A549 (cell line): ENCODE measurements around the gene CHMP6. TPM values are rescaled to one million over a fixed set of nuclear protein-coding genes. Genes with fewer than 3 reads are reported as not detected.
"Not testable (repeated sequence)": the region's sequence is repeated elsewhere in the genome, so short reads cannot be mapped to it uniquely, and the experiment has no call there.

Source experiments
- ATAC-seq, 2 experiments: fragments of 200-7000 bp in 1 of 2; fragments of >200 bp in 1 of 2; cut with Nextera tagmentation in 1 of 2; cut with Tn5 transposase in 1 of 2; 3 replicates each; pipeline versions ENCODE4 v1.8.0 to v1.9.1; 2018 to 2020; ENCODE audit warnings: mild to moderate bottlenecking in 1 of 2, moderate library complexity in 1 of 2
- CTCF ChIA-PET: fragments of 300-600 bp; sonication (Branson Sonifier 250); formaldehyde crosslinking; extraction: SDS; loops from one replicate; lab custom pipeline; 2021; ENCODE audit warnings: antibody characterized with exemption, inconsistent platforms; lab: Yijun Ruan, JAX
- POLR2A ChIA-PET: fragments of 350-600 bp; formaldehyde crosslinking; extraction: SDS; loops from one replicate; lab custom pipeline; 2021; ENCODE audit warnings: antibody characterized with exemption, inconsistent platforms; lab: Yijun Ruan, JAX
- DNase-seq, 2 experiments: peaks; one replicate each; pipeline versions ENCODE4 v3.0.0 to v3.0.0-alpha.2; 2011 to 2016; ENCODE audit warnings: low read depth in 1 of 2, low spot score in 1 of 2
- FAIRE-seq: peaks from 2 replicates; lab custom pipeline; 2011; peaks lifted over from hg19 to GRCh38; lab: Jason Lieb, UNC
- H3K27ac ChIP-seq, 2 experiments: fragments of >200 bp; sonication (Bioruptor Twin); formaldehyde crosslinking; 3 replicates each; pipeline ENCODE4 v1.5.1; 2016 to 2017
- H3K4me1 ChIP-seq: fragments of >200 bp; sonication (Bioruptor Twin); formaldehyde crosslinking; 3 replicates; pipeline ENCODE4 v1.6.1; 2016
- H3K4me2 ChIP-seq: fragments of >200 bp; sonication (Bioruptor Twin); formaldehyde crosslinking; 3 replicates; pipeline ENCODE4 v1.6.1; 2016
- H3K4me3 ChIP-seq: fragments of >200 bp; sonication (Bioruptor Twin); formaldehyde crosslinking; 3 replicates; pipeline ENCODE4 v1.5.1; 2016
- H3K9me3 ChIP-seq: fragments of >200 bp; sonication (Bioruptor Twin); formaldehyde crosslinking; 3 replicates; pipeline ENCODE4 v1.6.1; 2016
- CEBPB ChIP-seq, 2 experiments: fragments of >200 bp in 1 of 2; sonication (Bioruptor Twin) in 1 of 2; formaldehyde crosslinking in 1 of 2; IDR thresholded peaks; 2 replicates each; pipeline ENCODE4 v1.6.1; 2012 to 2016
- CHD2 ChIP-seq: fragments of 150-350 bp; IDR thresholded peaks from 2 replicates; pipeline ENCODE4 v1.6.1; 2014; ENCODE audit warnings: low read length; ENCODE audit not compliant: partially characterized antibody
- EP300 ChIP-seq, 2 experiments: fragments of >200 bp; sonication (Bioruptor Twin); formaldehyde crosslinking; IDR thresholded peaks; 2 replicates in 1 of 2; 3 replicates in 1 of 2; pipeline ENCODE4 v1.6.1; 2016 to 2017
- FOSL2 ChIP-seq, 2 experiments: fragments of 450-650 bp in 1 of 2; fragments of >200 bp in 1 of 2; sonication (Bioruptor Twin) in 1 of 2; formaldehyde crosslinking; IDR thresholded peaks; 2 replicates each; pipeline versions ENCODE4 v1.5.0 to v1.6.1; 2016 to 2020; ENCODE audit warnings: mild to moderate bottlenecking in 1 of 2, moderate library complexity in 1 of 2
- HOXA7 ChIP-seq: fragments of 250-450 bp; sonication (Bioruptor Pico); IDR thresholded peaks from 2 replicates; pipeline ENCODE4 v1.5.0; 2020; ENCODE audit warnings: mild to moderate bottlenecking, moderate library complexity
- HOXB5 ChIP-seq: fragments of 250-450 bp; sonication (Bioruptor Pico); IDR thresholded peaks from 2 replicates; pipeline ENCODE4 v1.5.0; 2020; ENCODE audit warnings: mild to moderate bottlenecking, moderate library complexity
- JUN ChIP-seq, 2 experiments: fragments of >200 bp; sonication (Bioruptor Twin); formaldehyde crosslinking; IDR thresholded peaks; 2 replicates in 1 of 2; 3 replicates in 1 of 2; pipeline ENCODE4 v1.6.1; 2016 to 2017
- KDM5A ChIP-seq: fragments of 200-600 bp; sonication (generic); IDR thresholded peaks from 2 replicates; pipeline ENCODE4 v1.6.1; 2016; ENCODE audit warnings: antibody characterized with exemption, mild to moderate bottlenecking
- NFE2L2 ChIP-seq: fragments of 150-350 bp; conservative IDR thresholded peaks from 2 replicates; pipeline ENCODE4 v1.6.1; 2014; ENCODE audit warnings: low read length
- NR3C1 ChIP-seq: fragments of >200 bp; sonication (Bioruptor Twin); formaldehyde crosslinking; IDR thresholded peaks from 3 replicates; pipeline ENCODE4 v1.6.1; 2017
- POLR2A ChIP-seq: IDR thresholded peaks from 2 replicates; pipeline ENCODE4 v1.6.1; 2012; ENCODE audit warnings: mild to moderate bottlenecking, low read length
- POLR2AphosphoS2 ChIP-seq: conservative IDR thresholded peaks from 2 replicates; pipeline ENCODE4 v1.6.1; 2012; ENCODE audit warnings: low read length, improper control_type of control experiment, inconsistent platforms
- RARB ChIP-seq: fragments of 250-450 bp; sonication (Bioruptor Pico); IDR thresholded peaks from 2 replicates; pipeline ENCODE4 v1.8.0; 2021; ENCODE audit warnings: mild to moderate bottlenecking, moderate library complexity
- TFCP2L1 ChIP-seq: fragments of 250-450 bp; sonication (Bioruptor Pico); IDR thresholded peaks from 2 replicates; pipeline ENCODE4 v1.5.0; 2021; ENCODE audit warnings: mild to moderate bottlenecking
- TP53 ChIP-seq: fragments of 250-450 bp; sonication (Bioruptor Pico); IDR thresholded peaks from 2 replicates; pipeline ENCODE4 v1.5.0; 2021; ENCODE audit warnings: mild to moderate bottlenecking, moderate library complexity
- WGBS: methylation state at CpG from one replicate; pipeline ENCODE4 v1.1.6; 2017; ENCODE audit errors: missing lambda C conversion rate; 5-methylcytosine and 5-hydroxymethylcytosine counted together
- polyA plus RNA-seq, 4 experiments: library from polyadenylated mRNA; depleted of rRNA in 3 of 4; stranded (reverse); fragments of >200 nt; fragmentation: RNase III in 1 of 4; extraction: RNeasy Plus Mini Kit Qiagen cat#74134 plus additional on column Dnase treatment in 1 of 4; gene quantifications; 2 replicates in 3 of 4; 3 replicates in 1 of 4; pipeline ENCODE4 v1.2.3, GENCODE V29; 2011 to 2017
- TF ChIP-seq, protein P1 (sequence below): fragments of >200 bp; sonication (Bioruptor Twin); formaldehyde crosslinking; IDR thresholded peaks from 3 replicates; pipeline ENCODE4 v1.5.1; 2016
- TF ChIP-seq, protein P2 (sequence below): fragments of 250-450 bp; sonication (Bioruptor Pico); IDR thresholded peaks from 2 replicates; pipeline ENCODE4 v1.5.0; 2020; ENCODE audit warnings: low read depth, mild to moderate bottlenecking, moderate library complexity

The CHMP6 gene
- polyA plus RNA-seq, 2 of the 4 experiments (the other 2 are of a cell fraction): 28.9 to 30.8 TPM

DNA sequence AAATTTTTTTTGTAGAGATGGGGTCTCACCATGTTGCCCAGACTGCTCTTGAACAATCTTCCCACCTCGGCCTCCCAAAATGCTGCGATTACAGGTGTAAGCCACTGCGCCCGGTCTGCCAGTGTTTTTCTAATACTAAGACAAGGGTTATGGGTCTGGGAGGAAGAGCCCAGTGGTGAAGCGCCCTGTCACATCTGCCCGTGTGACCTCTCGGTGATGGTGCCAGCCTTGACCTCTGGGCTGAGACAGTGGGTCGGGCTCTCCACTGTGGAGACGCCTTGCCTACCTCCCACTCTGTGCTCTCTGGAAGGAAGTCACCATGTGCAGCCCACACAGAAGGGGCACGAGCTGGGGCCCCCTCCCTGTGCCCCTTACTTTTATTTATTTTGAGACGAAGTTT lies 38.2 kb downstream of the CHMP6 start (continued):
- no peak for TF ChIP-seq TFCP2L1 (CRISPR knock-in tag)
- no peak for TF ChIP-seq RARB (CRISPR knock-in tag)
- TF ChIP-seq CHD2: no peak

DNA sequence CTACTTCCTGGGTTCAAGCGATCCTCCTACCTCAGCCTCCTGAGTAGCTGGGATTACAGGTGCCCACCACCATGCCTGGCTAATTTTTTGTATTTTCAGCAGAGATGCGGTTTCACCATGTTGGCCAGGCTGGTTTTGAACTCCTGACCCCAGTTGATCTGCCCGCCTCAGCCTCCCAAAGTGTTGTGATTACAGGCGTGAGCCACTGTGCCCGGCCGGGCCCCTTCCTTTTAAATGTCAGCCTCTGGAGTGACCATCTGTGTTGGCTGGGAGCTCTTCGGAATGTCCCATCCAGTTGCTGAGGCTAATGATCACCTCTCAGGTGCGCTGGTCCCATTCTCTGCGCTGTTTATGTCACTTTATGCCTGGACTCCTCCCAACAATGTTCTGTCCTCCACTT lies 38.7 kb downstream of the CHMP6 start:
- not testable (repeated sequence) for H3K4me2 ChIP-seq, DNase-seq, H3K27ac ChIP-seq, FAIRE-seq, H3K4me1 ChIP-seq, H3K9me3 ChIP-seq, H3K4me3 ChIP-seq, ATAC-seq
- ChIA-PET CTCF (interaction anchor here (2.0 to 37.9 kb wide), 2 partner anchors 10 to 68 kb away, joined by 8 to 880 read pairs; no protein-coding TSS in a partner anchor), POLR2A (interaction anchor here (1.9 kb wide), 1 partner anchor 64 kb away, joined by 5 read pairs; no protein-coding TSS in a partner anchor)
- WGBS: 92% methylated on average over 9 of the region's 9 CpGs

DNA sequence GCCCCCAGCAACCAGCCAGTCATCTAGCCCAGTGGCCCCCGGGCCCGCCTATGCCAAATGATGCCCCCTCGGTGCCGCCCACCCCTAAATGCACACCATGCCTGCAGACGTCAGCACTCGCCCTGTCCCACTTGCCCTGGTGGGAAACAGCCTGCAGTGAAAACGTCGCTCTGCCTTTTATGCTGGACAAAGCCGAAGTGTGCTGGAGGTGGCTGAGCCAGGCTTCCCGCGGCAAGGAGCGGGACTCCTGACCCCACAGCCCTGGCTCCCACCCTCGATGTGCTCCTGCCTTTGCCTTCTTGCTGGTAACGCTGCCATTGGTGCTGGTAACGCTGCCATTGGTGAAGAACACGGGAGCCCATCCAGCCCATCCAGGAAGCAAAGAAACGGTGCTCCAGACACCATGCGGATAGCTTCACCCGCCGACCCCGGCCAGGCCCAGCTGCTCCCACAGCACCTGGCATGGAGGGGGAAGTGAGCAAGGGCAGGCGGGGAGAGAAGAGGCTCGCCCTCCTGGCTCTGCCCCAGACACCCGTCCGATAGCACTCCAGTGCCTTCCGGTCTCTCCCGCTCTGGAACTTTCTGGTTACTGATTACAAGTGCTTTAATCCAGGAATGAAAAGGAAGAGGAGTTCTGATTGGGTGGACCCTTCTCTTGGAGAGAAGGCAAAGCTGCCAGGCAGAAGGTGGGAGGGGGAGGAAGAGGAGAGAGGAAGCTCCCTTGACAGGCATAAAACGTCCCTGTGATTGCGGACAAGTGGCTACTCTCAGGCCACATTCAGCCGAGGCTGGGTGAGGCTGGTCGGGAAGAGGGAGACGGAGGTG lies 39.3 kb downstream of the CHMP6 start:
- H3K4me3 ChIP-seq: no peak overlapping the region
- H3K27ac ChIP-seq: no peak overlapping the region
- CTCF ChIA-PET: interaction anchor here (1.1 to 37.9 kb wide), 4 partner anchors 9 to 410 kb away, joined by 3 to 880 read pairs (median 6); no protein-coding TSS in a partner anchor
- 0 out of 3 replicates have a peak, but pooled peaks cover 3% of the 10 kb centered on the region for H3K9me3 ChIP-seq
- FAIRE-seq: no peak
- whole genome bisulfite sequencing: 68% methylated on average over 32 of the region's 32 CpGs
- ATAC-seq: no peak
- POLR2A ChIA-PET: interaction anchor here (1.9 kb wide), 1 partner anchor 64 kb away, joined by 5 read pairs; no protein-coding TSS in a partner anchor
- H3K4me2 ChIP-seq: no peak overlapping the region
- no peak for TF ChIP-seq POLR2A
- TF ChIP-seq HOXB5 (CRISPR knock-in tag): no peak
- TF ChIP-seq, protein P1, sequence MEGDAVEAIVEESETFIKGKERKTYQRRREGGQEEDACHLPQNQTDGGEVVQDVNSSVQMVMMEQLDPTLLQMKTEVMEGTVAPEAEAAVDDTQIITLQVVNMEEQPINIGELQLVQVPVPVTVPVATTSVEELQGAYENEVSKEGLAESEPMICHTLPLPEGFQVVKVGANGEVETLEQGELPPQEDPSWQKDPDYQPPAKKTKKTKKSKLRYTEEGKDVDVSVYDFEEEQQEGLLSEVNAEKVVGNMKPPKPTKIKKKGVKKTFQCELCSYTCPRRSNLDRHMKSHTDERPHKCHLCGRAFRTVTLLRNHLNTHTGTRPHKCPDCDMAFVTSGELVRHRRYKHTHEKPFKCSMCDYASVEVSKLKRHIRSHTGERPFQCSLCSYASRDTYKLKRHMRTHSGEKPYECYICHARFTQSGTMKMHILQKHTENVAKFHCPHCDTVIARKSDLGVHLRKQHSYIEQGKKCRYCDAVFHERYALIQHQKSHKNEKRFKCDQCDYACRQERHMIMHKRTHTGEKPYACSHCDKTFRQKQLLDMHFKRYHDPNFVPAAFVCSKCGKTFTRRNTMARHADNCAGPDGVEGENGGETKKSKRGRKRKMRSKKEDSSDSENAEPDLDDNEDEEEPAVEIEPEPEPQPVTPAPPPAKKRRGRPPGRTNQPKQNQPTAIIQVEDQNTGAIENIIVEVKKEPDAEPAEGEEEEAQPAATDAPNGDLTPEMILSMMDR: no peak
- no peak for TF ChIP-seq EP300 (IDR thresholded peaks at IDR 0.05)
- TF ChIP-seq NR3C1: no peak
- TF ChIP-seq JUN (IDR thresholded peaks at IDR 0.05): no peak
- no peak for TF ChIP-seq HOXA7 (CRISPR knock-in tag)
- no peak for TF ChIP-seq TP53 (CRISPR knock-in tag)
- TF ChIP-seq, protein P2, sequence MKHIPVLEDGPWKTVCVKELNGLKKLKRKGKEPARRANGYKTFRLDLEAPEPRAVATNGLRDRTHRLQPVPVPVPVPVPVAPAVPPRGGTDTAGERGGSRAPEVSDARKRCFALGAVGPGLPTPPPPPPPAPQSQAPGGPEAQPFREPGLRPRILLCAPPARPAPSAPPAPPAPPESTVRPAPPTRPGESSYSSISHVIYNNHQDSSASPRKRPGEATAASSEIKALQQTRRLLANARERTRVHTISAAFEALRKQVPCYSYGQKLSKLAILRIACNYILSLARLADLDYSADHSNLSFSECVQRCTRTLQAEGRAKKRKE: no peak
- no peak for TF ChIP-seq FOSL2 (IDR thresholded peaks at IDR 0.05)
- TF ChIP-seq FOSL2 (CRISPR knock-in tag; IDR thresholded peaks at IDR 0.05): no peak
- TF ChIP-seq CEBPB (IDR thresholded peaks at IDR 0.05): no peak
- no peak for TF ChIP-seq KDM5A
- no peak for TF ChIP-seq TFCP2L1 (CRISPR knock-in tag)
- no peak for TF ChIP-seq POLR2AphosphoS2
- no peak for TF ChIP-seq NFE2L2
- TF ChIP-seq, all 56 proteins: peak for 0
- no peak for DNase-seq
- peaks cover 7% of the 10 kb centered on the region; the same call in 2 of the 3 replicates for H3K4me1 ChIP-seq
